HG03196 (cell line): Measurements from ENCODE around the gene RSRC1.
"Not testable (repeated sequence)": the region's sequence is repeated elsewhere in the genome, so short reads cannot be mapped to it uniquely, and the experiment has no call there.

Source experiments
- ATAC-seq: cut with Tn5 transposase; IDR thresholded peaks from one replicate; pipeline ENCODE4 v1.9.1; 2021; ENCODE audit not compliant: unreplicated experiment

RSRC1 gene

GRCh38 chr3:158217992-158218391, 108.1 kb downstream of the RSRC1 start:
- ATAC-seq = no peak

- ATAC-seq = no peak
Observed at GRCh38 chr3:158220575-158220974, 110.7 kb downstream of the RSRC1 start.

GRCh38 chr3:158221426-158221825, 111.5 kb downstream of the RSRC1 start:
- ATAC-seq = no peak

GRCh38 chr3:158226429-158226828, 116.5 kb downstream of the RSRC1 start:
- ATAC-seq = no peak

GRCh38 chr3:158228942-158229341, 119.1 kb downstream of the RSRC1 start:
- not testable (repeated sequence) for ATAC-seq

- no peak for ATAC-seq
Observed at GRCh38 chr3:158233791-158234190, 123.9 kb downstream of the RSRC1 start.

GRCh38 chr3:158244274-158244673, 134.4 kb downstream of the RSRC1 start:
- ATAC-seq = no peak

- ATAC-seq = no peak
Observed at GRCh38 chr3:158247288-158247687, 137.4 kb downstream of the RSRC1 start.

- ATAC-seq = no peak
Observed at GRCh38 chr3:158248261-158248660, 138.4 kb downstream of the RSRC1 start.

GRCh38 chr3:158249183-158249582, 139.3 kb downstream of the RSRC1 start:
- no peak for ATAC-seq

GRCh38 chr3:158258619-158259018, 148.7 kb downstream of the RSRC1 start:
- no peak for ATAC-seq

GRCh38 chr3:158260392-158260791, 150.5 kb downstream of the RSRC1 start:
- ATAC-seq = no peak

- no peak for ATAC-seq
Observed at GRCh38 chr3:158261371-158261991, 151.6 kb downstream of the RSRC1 start.

- ATAC-seq = no peak
Observed at GRCh38 chr3:158264894-158265293, 155.0 kb downstream of the RSRC1 start.

- no peak for ATAC-seq
Observed at GRCh38 chr3:158267015-158267414, 157.1 kb downstream of the RSRC1 start.

- no peak for ATAC-seq
Observed at GRCh38 chr3:158269942-158270341, 160.1 kb downstream of the RSRC1 start.

- no peak for ATAC-seq
Observed at GRCh38 chr3:158272081-158272480, 162.2 kb downstream of the RSRC1 start.

- no peak for ATAC-seq
Observed at GRCh38 chr3:158273656-158274055, 163.8 kb downstream of the RSRC1 start.

GRCh38 chr3:158278187-158278586, 168.3 kb downstream of the RSRC1 start:
- ATAC-seq = no peak

- ATAC-seq = no peak
Observed at GRCh38 chr3:158279609-158280008, 169.7 kb downstream of the RSRC1 start.

- no peak for ATAC-seq
Observed at GRCh38 chr3:158295771-158296170, 185.9 kb downstream of the RSRC1 start.

- no peak for ATAC-seq
Observed at GRCh38 chr3:158297940-158298339, 188.1 kb downstream of the RSRC1 start.

- no peak for ATAC-seq
Observed at GRCh38 chr3:158308236-158308928, 198.5 kb downstream of the RSRC1 start.
